Measurements from ENCODE around the gene CUL5.

Gene CUL5

GRCh38 chr11:108135845-108136544, 127.3 kb downstream of the CUL5 start:
- TF ChIP-seq Cebpa-rat (IDR thresholded peaks at IDR 0.05), result no peak
- H3K4me1 ChIP-seq, result no peaks in the 10 kb centered on the region
- H3K27me3 ChIP-seq, result no peaks in the 10 kb centered on the region
- no peaks in the 10 kb centered on the region for H3K9me3 ChIP-seq (replicated peaks in 1 of 11)
- H3K36me3 ChIP-seq, result peaks cover 49 to 88% (median 72%) of the 10 kb centered on the region in 11 experiments
- H4K20me1 ChIP-seq, result peaks cover 0 to 4% (median 0%) of the 10 kb centered on the region in 11 experiments; a peak in 1 of 22 replicates
- no peak overlapping the region for H3K4me2 ChIP-seq
- no peak overlapping the region for H3K9ac ChIP-seq
- H3K27ac ChIP-seq, result no peak overlapping the region
- no peak overlapping the region for H3K4me3 ChIP-seq

GRCh38 chr11:108137212-108137611, 128.5 kb downstream of the CUL5 start:
- Histone ChIP-seq H3K27me3 (no peaks in the 10 kb centered on the region), H3K36me3 (peaks cover 53 to 95% (median 81%) of the 10 kb centered on the region in 11 experiments)
- no peak for TF ChIP-seq Cebpa-rat (IDR thresholded peaks at IDR 0.05)

GRCh38 chr11:108142304-108142703, 133.6 kb downstream of the CUL5 start:
- Histone ChIP-seq H3K27ac (no peak overlapping the region), H3K4me3 (no peak overlapping the region), H3K36me3 (peaks cover 83 to 100% (median 92%) of the 10 kb centered on the region in 11 experiments), H3K4me2 (no peak overlapping the region), H3K9ac (no peak overlapping the region), H4K20me1 (no peaks in the 10 kb centered on the region), H3K27me3 (no peaks in the 10 kb centered on the region), H3K9me3 (replicated peaks in 1 of 11) (no peaks in the 10 kb centered on the region), H3K4me1 (no peaks in the 10 kb centered on the region)
- TF ChIP-seq Cebpa-rat (IDR thresholded peaks at IDR 0.05), result no peak

More at GRCh38 chr11:108137212-108137611, 128.5 kb downstream of the CUL5 start:
- Histone ChIP-seq H3K9me3 (replicated peaks in 1 of 11) (no peaks in the 10 kb centered on the region), H3K4me3 (no peak overlapping the region), H3K9ac (no peak overlapping the region), H3K4me1 (no peaks in the 10 kb centered on the region), H3K4me2 (no peak overlapping the region), H4K20me1 (peaks cover 0 to 4% (median 0%) of the 10 kb centered on the region in 11 experiments; a peak in 1 of 22 replicates), H3K27ac (no peak overlapping the region)

GRCh38 chr11:108144615-108145014, 135.9 kb downstream of the CUL5 start:
- Histone ChIP-seq H3K36me3 (peaks cover 94 to 100% (median 96%) of the 10 kb centered on the region in 11 experiments), H3K9me3 (replicated peaks in 1 of 11) (no peaks in the 10 kb centered on the region), H3K4me1 (no peaks in the 10 kb centered on the region), H3K27me3 (no peaks in the 10 kb centered on the region), H3K4me2 (no peak overlapping the region), H4K20me1 (no peaks in the 10 kb centered on the region), H3K4me3 (no peak overlapping the region), H3K9ac (no peak overlapping the region), H3K27ac (no peak overlapping the region)
- TF ChIP-seq Cebpa-rat (IDR thresholded peaks at IDR 0.05), result no peak

- TF ChIP-seq Cebpa-rat (IDR thresholded peaks at IDR 0.05), result no peak
- no peaks in the 10 kb centered on the region for H3K27me3 ChIP-seq
- no peaks in the 10 kb centered on the region for H3K9me3 ChIP-seq (replicated peaks in 1 of 11)
- H3K36me3 ChIP-seq, result peaks cover 98 to 100% (median 100%) of the 10 kb centered on the region in 11 experiments
- H3K4me1 ChIP-seq, result no peaks in the 10 kb centered on the region
- no peak overlapping the region for H3K4me2 ChIP-seq
- H3K9ac ChIP-seq, result no peak overlapping the region
- no peak overlapping the region for H3K4me3 ChIP-seq
- H3K27ac ChIP-seq, result no peak overlapping the region
- H4K20me1 ChIP-seq, result no peaks in the 10 kb centered on the region
Measured at GRCh38 chr11:108147150-108147549, 138.5 kb downstream of the CUL5 start.

GRCh38 chr11:108148556-108148955, 139.9 kb downstream of the CUL5 start:
- no peak overlapping the region for H3K27ac ChIP-seq
- no peaks in the 10 kb centered on the region for H3K9me3 ChIP-seq (replicated peaks in 1 of 11)
- H3K4me1 ChIP-seq, result no peaks in the 10 kb centered on the region
- no peaks in the 10 kb centered on the region for H4K20me1 ChIP-seq
- no peak overlapping the region for H3K9ac ChIP-seq
- H3K27me3 ChIP-seq, result no peaks in the 10 kb centered on the region
- no peak overlapping the region for H3K4me3 ChIP-seq
- H3K4me2 ChIP-seq, result no peak overlapping the region
- no peak for TF ChIP-seq Cebpa-rat (IDR thresholded peaks at IDR 0.05)
- H3K36me3 ChIP-seq, result peaks cover 93 to 100% (median 98%) of the 10 kb centered on the region in 11 experiments

- Histone ChIP-seq H3K36me3 (peaks cover 68 to 100% (median 94%) of the 10 kb centered on the region in 11 experiments), H3K4me1 (no peaks in the 10 kb centered on the region), H3K27ac (no peak overlapping the region), H3K9ac (no peak overlapping the region), H3K4me3 (no peak overlapping the region), H4K20me1 (no peaks in the 10 kb centered on the region), H3K27me3 (no peaks in the 10 kb centered on the region), H3K9me3 (replicated peaks in 1 of 11) (no peaks in the 10 kb centered on the region), H3K4me2 (no peak overlapping the region)
- no peak for TF ChIP-seq Cebpa-rat (IDR thresholded peaks at IDR 0.05)
Measured at GRCh38 chr11:108154591-108154990, 145.9 kb downstream of the CUL5 start.

Measured in BLaER1 treated with 17β-estradiol and CSF1 and Interleukin-3, amounts not matched to agents 10 nM and 100 nM (cell line).